Embryonic facial prominence (tissue), 1 donor: Measurements from ENCODE around the gene ASF1B.

Experiments used
- DNase-seq: peaks from one replicate; pipeline ENCODE4 v3.0.0-alpha.2; 2016; ENCODE audit errors: extremely low spot score

ASF1B gene

DNA sequence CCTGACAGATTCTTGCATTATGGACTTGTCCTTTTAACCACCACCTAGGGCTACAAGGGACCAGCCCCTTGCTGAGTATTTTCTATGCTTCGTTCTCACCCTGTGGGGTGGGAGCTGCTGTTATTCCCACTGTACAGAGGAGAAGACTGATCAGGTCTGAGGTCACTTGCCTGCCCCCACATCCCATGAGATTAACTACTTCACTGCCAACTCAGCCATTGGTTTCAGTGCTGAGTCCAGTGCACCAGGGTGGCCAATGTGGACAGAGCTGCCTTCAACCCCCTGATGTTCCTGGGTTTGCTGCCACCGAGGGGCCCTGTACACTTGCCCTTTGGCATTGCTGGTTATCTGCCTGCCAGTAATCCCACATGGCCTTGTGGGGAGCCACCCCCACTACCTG, 25.7 kb downstream of the ASF1B start:
- no peak for DNase-seq

DNA sequence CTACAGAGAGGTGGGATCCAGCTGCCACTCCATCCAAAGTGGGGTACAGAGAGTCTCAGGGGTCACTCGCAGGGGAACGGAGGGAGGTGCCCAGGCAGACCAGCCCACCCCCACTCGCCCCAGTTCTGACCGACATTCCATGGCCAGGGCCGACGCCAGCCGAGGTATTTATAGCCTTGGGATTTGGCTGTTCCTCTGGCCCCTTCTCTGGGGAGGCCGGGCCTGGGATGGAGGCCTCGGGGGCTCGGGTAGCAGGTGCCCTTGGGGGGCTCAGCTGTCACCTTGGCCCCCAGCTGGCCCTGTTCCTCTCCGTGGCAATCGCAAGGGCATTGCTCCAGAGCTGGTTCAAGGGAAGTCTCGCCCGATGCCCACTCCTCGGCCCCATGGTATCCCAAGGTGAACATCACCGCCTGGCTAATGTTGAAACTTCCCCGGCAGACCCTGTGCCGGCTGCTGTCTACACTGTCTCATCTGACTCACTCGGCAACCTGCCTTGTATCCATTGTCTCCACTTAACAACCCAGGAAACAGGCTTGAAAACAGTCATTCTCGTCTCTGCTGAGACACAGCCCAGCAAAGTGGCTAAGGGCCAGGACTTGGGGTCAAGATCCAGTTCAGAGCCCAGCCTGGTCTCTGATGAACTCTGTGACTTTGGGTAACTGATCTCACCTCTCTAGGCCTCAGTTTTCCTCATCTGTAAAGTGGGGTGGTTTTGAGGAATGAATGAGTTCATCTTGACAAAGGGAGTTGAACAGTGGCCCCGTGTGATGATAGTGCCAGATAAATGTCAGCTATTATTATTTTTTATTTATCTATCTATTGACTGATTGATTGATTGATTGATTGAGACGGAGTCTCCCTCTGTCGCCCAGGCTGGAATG, 28.6 kb downstream of the ASF1B start:
- DNase-seq = no peak

- no peak for DNase-seq
Measured at GRCh38 chr19:14106840-14107239, 29.5 kb downstream of the ASF1B start.

DNA sequence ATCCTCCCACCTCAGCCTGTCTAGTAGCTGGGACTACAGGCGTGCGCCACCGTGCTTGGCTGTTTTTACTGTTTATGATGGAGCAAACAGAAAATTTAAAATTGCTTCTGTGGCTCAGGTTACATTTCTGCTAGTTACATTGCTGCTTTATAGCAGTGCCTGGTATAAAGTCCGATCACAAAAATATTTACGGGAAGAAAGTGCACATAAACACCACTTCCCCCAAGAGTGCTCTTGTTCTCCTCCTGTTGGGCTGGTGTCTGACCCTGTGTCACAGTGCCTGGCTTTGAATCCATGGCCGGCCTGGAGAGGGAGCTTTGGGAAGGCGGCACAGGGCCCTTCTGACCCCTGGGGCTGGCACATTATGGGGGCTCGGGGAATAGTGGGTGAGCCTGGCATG, 30.7 kb downstream of the ASF1B start:
- no peak for DNase-seq

DNA sequence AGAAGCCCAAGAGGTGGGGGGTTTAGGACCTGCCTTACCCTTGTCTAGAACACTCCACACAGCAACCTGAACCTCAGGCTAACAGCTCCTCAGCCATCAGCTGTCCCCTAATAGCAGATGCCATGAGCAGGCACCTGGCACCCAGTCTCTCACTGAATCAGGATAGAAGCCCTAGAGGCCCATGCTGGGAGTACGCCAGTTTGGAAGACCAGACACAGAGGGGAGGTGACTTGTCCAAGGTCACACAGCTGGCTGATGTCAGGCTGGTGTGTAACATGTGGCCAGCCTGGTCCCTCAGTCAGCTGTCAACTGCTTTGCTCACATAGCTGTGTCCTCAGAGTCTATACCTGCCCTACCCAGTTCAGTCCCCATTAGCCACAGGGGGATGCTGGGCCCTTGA, 33.1 kb downstream of the ASF1B start:
- DNase-seq = no peak

- DNase-seq = no peak
Measured at GRCh38 chr19:14102756-14103155, 33.6 kb downstream of the ASF1B start.

DNA sequence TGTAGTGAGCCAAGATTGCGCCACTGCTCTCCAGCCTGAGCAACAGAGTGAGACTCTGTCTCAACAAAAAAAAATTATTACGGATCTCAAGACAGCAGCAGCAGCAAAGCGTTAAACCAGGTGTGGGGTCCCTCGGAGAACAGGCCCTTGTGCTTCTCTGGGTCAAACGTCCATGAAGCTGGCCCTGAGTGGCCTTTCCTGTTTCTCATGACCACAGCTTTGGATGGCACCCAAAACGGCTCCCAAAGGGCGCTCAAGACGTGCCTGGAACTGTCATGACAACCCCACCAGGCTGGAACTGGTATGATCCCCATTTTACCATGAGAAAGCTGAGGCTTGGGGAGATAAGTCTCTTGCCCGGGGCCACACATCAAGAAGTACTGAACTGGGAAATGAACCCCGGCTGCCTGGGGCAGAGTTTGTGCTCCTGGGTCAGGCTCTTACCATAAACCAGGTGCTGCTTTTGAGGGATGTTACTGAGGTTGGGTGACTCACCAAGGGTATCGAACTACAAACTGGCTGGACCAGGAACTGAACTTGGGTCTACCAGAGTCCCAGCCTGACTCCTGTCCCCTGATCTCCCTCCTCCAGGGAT, 34.2 kb downstream of the ASF1B start:
- no peak for DNase-seq

DNA sequence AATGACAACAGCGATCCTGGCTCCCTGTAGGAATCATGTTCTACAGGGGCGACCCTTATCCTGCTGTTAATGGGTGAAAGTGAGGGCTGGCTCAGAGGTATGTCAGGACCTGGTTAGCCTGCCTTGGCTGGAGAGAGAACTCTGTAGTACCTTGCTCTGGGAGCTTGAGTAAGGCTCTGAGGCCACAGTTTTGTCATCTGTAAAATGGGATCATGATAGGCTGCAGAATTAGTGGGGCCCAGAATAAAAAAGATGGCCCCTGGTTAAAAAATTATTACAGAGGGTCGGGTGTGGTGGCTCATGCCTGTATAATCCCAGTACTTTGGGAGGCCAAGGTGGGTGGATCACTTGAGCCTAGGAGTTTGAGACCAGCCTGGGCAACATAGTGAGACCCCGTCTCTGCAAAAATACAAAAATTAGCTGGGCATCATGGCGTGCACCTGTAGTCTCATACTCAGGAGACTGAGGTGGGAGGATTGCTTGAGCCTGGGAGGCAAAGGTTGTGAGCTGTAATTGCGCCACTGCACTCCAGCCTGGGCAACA, 35.3 kb downstream of the ASF1B start:
- DNase-seq = no peak

DNA sequence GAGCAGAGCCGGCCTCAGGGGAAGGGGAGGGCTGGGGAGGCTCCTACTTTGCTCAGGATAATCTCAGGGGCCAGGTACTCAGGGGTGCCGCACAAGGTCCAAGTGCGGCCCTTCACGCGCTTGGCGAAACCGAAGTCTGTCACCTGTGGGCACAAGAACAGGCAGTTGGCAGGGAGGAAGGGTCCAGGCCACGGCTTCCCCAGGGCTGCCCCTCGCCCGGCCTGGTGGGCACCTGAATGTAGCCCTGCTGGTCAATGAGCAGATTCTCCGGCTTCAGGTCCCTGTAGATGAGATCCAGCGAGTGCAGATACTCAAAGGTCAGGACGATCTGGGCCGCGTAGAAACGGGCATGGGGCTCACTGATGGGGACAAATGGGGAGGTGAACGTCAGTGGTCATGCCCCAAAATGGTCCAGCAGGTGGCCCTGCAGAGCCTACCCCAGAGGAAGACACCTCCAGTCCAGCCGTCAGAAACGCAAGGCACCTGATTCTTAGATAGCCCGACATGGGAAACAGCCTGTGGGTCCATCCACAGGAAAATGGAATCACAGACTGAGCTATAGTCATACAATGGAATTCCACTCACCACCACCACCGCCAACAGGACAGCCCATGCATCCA, 38.7 kb downstream of the ASF1B start:
- no peak for DNase-seq

- no peak for DNase-seq
Measured at GRCh38 chr19:14096272-14096992, 40.0 kb downstream of the ASF1B start.

DNA sequence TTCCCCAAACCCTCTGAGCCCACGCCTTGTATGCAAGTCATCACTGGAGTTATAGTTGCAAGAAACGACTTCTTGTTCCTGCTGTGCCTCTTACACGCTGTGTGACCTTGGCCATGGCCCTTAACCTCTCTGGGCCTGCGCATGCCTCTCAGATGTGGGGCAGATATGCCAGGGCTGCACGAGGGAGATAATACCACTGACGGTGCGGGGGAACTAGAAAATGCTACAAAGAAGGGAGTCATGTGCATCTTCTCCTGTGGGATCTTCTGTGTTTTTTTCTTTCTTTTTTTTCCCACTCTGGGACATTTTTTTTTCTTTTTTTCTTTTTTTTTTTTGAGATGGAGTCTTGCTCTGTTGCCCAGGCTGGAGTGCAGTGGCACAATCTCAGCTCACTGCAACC, 41.5 kb downstream of the ASF1B start:
- DNase-seq = no peak

DNA sequence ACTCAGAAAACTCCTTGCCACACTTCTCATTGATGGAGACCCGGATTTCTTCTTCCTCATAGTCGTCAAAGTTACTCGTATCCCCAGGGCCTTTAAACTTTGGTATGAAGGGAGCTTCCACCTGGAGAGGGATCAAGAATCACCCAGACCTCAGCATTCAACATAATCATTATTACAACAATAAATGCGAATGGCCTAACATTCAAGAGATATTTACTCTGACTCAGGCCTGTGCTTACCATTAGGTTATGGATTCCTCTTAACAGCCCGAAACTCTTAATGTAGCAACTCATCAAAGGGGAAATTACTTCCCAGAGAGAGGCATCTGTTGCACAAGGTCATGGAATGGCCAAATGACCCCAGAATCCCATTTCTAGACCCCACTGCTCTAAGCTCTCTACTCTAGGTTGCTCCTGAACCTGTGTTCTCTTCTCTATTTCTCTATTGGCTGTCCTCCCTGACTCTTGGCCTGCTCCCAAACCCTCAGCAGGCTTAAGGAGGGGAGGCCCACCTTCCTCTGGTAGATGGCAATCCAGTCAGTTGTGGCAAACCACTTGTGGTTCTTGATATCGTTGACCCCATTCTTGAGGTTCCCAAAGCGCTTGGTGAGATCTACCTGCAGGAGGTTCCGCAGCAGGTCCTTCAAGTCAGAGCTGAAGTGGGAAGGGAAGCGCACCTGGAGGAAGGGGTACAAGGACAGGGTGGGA, 43.1 kb downstream of the ASF1B start:
- DNase-seq = no peak

DNA sequence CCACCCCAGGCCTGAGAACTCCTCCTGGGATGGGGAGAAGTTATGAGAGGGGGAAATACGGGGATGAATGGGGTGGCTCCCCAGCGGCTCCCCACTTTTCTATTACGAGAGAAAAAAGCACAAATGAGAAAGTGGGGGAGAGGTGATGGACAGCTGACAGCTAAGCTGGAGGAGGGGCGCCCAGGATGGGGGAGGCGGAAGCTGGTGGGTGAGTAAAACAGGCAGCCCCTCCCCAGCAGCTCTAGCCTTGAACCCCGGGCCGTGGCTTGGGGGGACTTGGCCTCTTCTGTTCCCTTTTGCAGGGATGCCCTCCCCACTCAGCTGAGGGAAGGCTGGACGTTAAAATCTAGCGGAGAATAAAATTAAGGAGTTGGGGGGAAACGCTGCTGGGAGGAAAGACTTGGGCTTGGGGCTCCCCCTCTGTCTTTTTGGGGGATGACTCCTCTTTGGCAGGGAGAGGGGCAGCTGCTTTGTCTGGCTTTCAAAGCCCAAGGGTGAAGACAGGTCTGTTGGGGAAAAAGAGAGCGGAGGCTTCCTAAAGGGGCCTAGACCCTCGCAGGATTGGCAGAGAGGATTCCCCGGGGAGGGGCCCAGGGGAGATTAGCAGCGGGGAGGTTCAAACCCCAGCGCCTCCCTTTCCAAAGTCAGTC, 44.5 kb downstream of the ASF1B start:
- DNase-seq = no peak

DNA sequence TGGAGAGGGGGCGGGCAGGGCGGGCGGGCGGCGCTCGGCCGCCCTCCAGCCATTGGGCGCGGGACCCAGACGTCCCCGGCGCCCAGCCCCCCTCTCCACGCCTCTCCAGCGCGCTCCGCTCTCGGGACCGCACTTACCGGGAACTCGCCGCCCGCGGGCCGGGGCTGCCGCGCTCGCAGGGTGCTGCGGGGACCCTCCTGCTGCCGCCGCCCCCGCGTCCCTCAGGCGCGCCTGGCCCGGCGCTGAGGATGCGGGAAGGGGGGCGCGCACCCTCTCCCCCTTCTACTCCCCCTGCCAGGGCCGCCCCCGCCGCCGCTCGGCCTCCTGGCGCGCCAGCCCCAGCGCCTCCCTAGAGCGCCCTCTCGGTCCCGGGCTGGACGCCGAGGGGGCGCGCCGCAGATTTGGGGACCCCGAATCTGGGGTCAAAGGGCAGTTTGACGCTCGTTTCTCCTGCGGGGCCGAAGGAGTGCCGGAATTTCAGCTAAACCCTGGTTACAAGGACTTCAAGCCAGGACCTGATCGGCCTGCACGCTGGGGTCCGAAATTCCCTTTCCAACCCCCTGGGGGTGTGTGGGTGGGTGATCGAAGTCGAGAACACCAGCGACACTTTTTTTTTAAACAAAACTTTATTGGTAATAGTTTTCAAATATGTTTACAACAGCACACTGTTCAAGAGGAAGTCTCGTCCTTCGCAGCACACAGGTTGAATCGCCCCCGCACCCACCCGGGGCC, 45.1 kb downstream of the ASF1B start:
- peak; percentile 34 for DNase-seq

DNA sequence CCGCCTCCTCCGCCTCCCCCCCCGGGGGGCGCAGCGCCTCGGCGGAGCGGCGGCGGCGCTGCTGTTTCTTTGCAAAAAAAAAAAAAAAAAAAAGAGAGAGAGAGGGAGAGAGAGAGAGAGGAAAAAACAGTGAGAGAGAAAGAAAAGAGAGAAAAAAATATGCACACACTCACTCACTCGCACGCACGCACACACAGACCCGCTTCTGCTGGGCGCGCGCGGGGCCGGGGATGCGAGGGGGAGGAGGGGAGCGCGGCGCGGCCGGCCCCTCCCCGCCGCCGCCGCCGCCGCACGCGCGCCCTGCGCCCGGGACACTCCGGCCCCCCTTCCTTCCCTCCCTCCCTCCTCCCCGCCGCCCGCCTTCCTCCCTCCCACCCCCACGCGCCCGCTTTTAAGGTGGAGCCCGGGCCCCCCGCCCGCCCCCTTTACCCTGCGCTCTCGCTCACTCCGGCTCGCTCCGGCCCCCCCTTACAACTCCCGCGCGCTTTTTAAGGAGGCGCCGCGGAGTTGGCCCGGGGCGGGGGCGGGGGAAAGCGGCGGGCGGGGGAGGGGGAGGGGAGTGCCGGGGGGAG, 45.8 kb downstream of the ASF1B start, which contains the start of gene SAMD1:
Gene SAMD1 (minus strand): TSS at position 243 of the 572 bp plus-strand sequence.
- peak; percentile 89 for DNase-seq

- DNase-seq = no peak
Measured at GRCh38 chr19:14089662-14090508, 46.5 kb downstream of the ASF1B start.

DNA sequence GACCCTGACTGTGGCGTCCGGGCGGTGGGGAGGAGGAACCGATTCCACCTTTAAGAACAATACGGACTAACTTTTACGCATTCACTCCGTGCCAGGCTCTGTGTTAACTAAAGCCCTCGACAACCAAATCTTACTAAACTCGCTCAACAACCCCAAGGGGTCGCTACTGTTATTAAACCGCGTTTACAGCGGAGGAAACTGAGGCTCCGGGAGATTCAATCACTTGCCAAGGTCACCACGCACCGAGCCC, 47.1 kb downstream of the ASF1B start:
- no peak for DNase-seq

- DNase-seq = no peak
Measured at GRCh38 chr19:14088634-14089411, 47.6 kb downstream of the ASF1B start.
